ENCODE results near the gene HTRA1. TPM values are rescaled to one million over a fixed set of nuclear protein-coding genes. Genes with fewer than 3 reads are reported as not detected.

Gene HTRA1
- total and polyA plus RNA-seq, 3 experiments from 2014 or later, result 0.13 to 0.56 TPM; not detected in 1

DNA sequence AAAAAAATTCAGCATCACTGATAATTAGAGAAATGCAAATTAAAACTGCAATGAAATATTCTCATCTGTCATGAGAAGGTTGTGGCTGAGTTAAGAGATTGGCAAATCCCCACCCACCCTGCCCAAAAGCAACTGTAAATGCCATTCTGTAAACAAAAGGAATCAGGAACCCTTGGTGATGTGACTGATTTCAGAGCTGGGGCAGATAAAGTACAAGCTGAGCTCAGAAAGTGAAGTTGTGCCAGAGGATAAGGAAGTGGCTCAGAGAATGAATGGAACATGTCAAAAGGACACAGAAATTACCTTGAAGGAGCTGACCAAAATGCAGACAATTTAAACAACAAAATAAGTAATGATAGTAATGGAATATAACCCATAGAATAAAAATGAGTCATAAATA lies 39.6 kb upstream of the HTRA1 start:
- peaks cover 77% of the 10 kb centered on the region for H3K4me1 ChIP-seq (ENCODE audit: insufficient read depth, low read length)
- CTCF ChIA-PET, result no interaction called here

DNA sequence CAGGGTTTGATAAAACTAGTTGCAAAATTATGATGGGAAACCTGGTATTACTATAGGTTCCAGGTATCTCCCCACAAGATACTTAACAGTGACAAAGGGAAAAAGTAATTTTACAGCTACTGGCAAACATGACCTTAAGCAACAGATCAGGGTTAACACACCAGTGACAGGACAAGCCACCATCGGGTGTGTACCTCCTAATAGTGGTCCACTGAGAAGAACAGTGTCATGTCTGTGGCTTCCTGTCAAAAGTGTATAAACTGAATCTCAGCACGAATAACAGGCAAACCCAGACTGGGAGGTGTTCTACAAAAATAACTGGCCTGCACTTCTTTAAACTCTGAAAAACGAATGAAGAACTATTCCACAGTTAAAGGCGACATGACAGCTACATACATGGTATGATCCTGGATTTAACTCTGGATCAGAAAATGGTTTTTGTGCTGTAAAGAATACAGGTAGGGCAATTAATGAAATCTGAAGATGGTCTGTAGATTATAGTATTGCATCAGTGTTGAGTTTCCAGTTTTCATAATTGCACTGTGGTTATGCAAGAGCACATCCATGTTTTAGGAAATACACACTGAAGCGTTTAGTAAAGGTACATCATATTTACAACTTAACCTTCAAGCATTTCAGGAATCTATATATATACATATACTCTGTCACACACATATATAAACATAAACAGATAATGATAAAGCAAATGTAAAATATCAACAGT lies 38.9 kb upstream of the HTRA1 start:
- DNase-seq, result peak in 4 of 5 donors; percentile 1 to 61 (median 22)
- peak overlapping the region in 6 of 7 donors; percentile 29 to 72 (median 61) for H3K4me3 Mint-ChIP-seq
- peaks cover 77 to 88% (median 86%) of the 10 kb centered on the region in 3 donors for H3K4me1 Mint-ChIP-seq

More for the DNA sequence above, 39.6 kb upstream of the HTRA1 start:
- Mint-ChIP-seq H3K4me3 (peak overlapping the region; percentile 10 to 78 (median 61)), H3K9me3 (no peaks in the 10 kb centered on the region), H3K4me1 (peaks cover 77 to 88% (median 86%) of the 10 kb centered on the region in 3 donors), H3K36me3 (peaks cover 10 to 49% (median 16%) of the 10 kb centered on the region in 3 donors), H3K27me3 (no peaks in the 10 kb centered on the region), H3K27ac (peak overlapping the region; percentile 74 to 97 (median 93))
- H3K4me3 ChIP-seq (ENCODE audit: low read length), result no peak overlapping the region
- no peak overlapping the region for H3K27ac ChIP-seq (ENCODE audit: low read depth, low read length)
- no peaks in the 10 kb centered on the region for H3K27me3 ChIP-seq (ENCODE audit: insufficient read depth, low read length, poor library complexity, severe bottlenecking)
- POLR2A ChIA-PET, result interaction anchor here (1.3 kb wide), 1 partner anchor 47 kb away, joined by 7 read pairs; the partner anchor contains the start of gene PLEKHA1
- no peaks in the 10 kb centered on the region for H3K9me3 ChIP-seq (ENCODE audit: low read length)
- H3K36me3 ChIP-seq (ENCODE audit: insufficient read depth, low read length), result no peaks in the 10 kb centered on the region
- DNase-seq, result no peak

DNA sequence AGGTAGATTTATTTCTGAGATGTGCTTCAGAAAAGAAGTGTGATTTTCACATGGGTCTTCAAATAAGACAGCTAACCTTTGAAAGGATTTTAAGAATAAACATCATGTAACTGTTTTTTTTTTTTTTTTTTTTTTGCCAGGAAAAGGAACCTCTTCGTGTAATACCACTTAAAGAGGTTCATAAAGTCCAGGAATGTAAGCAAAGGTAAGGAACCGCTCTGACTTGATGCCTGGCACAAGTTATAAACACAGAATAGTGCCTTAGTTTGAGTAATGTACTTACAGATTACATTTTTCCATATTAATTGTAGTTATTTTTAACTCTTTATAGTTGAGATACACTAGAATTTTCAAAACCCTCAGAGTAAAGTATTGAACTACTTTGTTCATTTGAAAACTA lies 37.3 kb upstream of the HTRA1 start:
- ChIA-PET CTCF (interaction anchor here (1.3 to 2.3 kb wide), 3 partner anchors 10 to 81 kb away, joined by 3 to 6 read pairs (median 6); no protein-coding TSS in a partner anchor), POLR2A (interaction anchor here (0.6 to 0.9 kb wide), 2 partner anchors 50 to 732 kb away, joined by 3 to 4 read pairs; partner anchors contain the start of gene PLEKHA1)

More for the DNA sequence above, 38.9 kb upstream of the HTRA1 start:
- H3K4me3 ChIP-seq (ENCODE audit: low read length), result no peak overlapping the region
- POLR2A ChIA-PET, result interaction anchor here (1.3 kb wide), 1 partner anchor 48 kb away, joined by 7 read pairs; the partner anchor contains the start of gene PLEKHA1
- peak overlapping the region; percentile 47 to 97 (median 90) for H3K27ac Mint-ChIP-seq
- no peaks in the 10 kb centered on the region for H3K27me3 ChIP-seq (ENCODE audit: insufficient read depth, low read length, poor library complexity, severe bottlenecking)
- H3K9me3 Mint-ChIP-seq, result no peaks in the 10 kb centered on the region
- no peaks in the 10 kb centered on the region for H3K36me3 ChIP-seq (ENCODE audit: insufficient read depth, low read length)
- CTCF ChIA-PET, result no interaction called here
- peaks cover 13 to 52% (median 16%) of the 10 kb centered on the region in 3 donors for H3K36me3 Mint-ChIP-seq
- peak overlapping the region; percentile 20 for H3K27ac ChIP-seq (ENCODE audit: low read depth, low read length)
- H3K9me3 ChIP-seq (ENCODE audit: low read length), result no peaks in the 10 kb centered on the region
- H3K4me1 ChIP-seq (ENCODE audit: insufficient read depth, low read length), result peaks cover 78% of the 10 kb centered on the region
- H3K27me3 Mint-ChIP-seq, result no peaks in the 10 kb centered on the region

DNA sequence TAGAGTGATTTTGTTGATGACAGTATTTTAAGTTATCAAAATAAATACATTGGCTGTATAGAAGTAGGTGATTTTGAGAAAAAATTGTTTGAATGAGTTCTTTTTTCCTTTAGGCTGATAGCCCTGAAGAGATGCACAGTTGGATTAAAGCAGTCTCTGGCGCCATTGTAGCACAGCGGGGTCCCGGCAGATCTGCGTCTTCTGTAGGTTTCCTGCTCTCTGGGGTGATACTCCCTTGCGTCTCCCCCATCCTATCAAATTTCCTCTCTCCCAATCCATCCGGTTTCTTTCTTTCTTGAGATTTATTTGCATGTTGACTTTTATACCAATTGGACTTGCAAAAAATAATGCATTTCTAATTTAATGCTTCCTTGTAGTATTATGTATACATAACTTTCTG lies 34.5 kb upstream of the HTRA1 start:
- peaks cover 11 to 59% (median 24%) of the 10 kb centered on the region in 3 donors for H3K36me3 Mint-ChIP-seq
- H3K4me1 ChIP-seq (ENCODE audit: insufficient read depth, low read length), result peaks cover 34% of the 10 kb centered on the region

More for the DNA sequence above, 37.3 kb upstream of the HTRA1 start:
- Histone ChIP-seq H3K36me3 (ENCODE audit: insufficient read depth, low read length) (no peaks in the 10 kb centered on the region), H3K4me1 (ENCODE audit: insufficient read depth, low read length) (peaks cover 62% of the 10 kb centered on the region), H3K9me3 (ENCODE audit: low read length) (no peaks in the 10 kb centered on the region), H3K27ac (ENCODE audit: low read depth, low read length) (no peak overlapping the region), H3K4me3 (ENCODE audit: low read length) (no peak overlapping the region), H3K27me3 (ENCODE audit: insufficient read depth, low read length, poor library complexity, severe bottlenecking) (no peaks in the 10 kb centered on the region)
- Mint-ChIP-seq H3K27ac (peak overlapping the region in 6 of 8 donors; percentile 35 to 97 (median 77)), H3K9me3 (no peaks in the 10 kb centered on the region), H3K27me3 (no peaks in the 10 kb centered on the region), H3K36me3 (peaks cover 8 to 52% (median 12%) of the 10 kb centered on the region in 3 donors), H3K4me1 (peaks cover 68 to 79% (median 75%) of the 10 kb centered on the region in 3 donors), H3K4me3 (peak overlapping the region in 3 of 7 donors; percentile 19 to 59 (median 23))
- no peak for DNase-seq

DNA sequence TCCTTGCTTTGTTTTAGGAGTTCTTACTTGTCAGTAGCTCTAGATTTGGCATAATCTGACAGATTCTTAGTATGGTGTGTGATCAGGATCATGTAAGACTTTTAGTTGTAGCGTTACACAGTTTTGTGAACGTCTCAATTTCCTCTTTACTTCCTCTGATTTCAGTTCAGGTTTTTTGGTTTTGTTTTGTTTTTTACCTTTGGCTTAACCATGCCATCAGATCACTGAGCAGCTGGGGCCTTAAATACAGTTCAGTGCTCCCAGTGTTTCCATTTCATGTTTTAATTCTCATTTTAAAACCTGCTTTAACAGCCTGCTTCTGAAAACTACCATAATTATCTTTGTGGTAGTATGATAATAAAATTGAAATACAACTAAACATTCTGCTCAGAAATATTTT lies 34.1 kb upstream of the HTRA1 start:
- no peaks in the 10 kb centered on the region for H3K9me3 Mint-ChIP-seq

More for the DNA sequence above, 34.5 kb upstream of the HTRA1 start:
- Mint-ChIP-seq H3K27me3 (no peaks in the 10 kb centered on the region), H3K4me3 (peak overlapping the region in 1 of 7 donors; percentile 0), H3K9me3 (no peaks in the 10 kb centered on the region), H3K4me1 (peaks cover 42 to 51% (median 48%) of the 10 kb centered on the region in 3 donors), H3K27ac (peak overlapping the region in 7 of 8 donors; percentile 39 to 67 (median 58))
- DNase-seq, result no peak
- Histone ChIP-seq H3K4me3 (ENCODE audit: low read length) (no peak overlapping the region), H3K27ac (ENCODE audit: low read depth, low read length) (no peak overlapping the region), H3K9me3 (ENCODE audit: low read length) (no peaks in the 10 kb centered on the region), H3K36me3 (ENCODE audit: insufficient read depth, low read length) (no peaks in the 10 kb centered on the region), H3K27me3 (ENCODE audit: insufficient read depth, low read length, poor library complexity, severe bottlenecking) (no peaks in the 10 kb centered on the region)
- POLR2A ChIA-PET, result no interaction called here
- CTCF ChIA-PET, result interaction anchor here (1.0 kb wide), 1 partner anchor 84 kb away, joined by 4 read pairs; no protein-coding TSS in a partner anchor

DNA sequence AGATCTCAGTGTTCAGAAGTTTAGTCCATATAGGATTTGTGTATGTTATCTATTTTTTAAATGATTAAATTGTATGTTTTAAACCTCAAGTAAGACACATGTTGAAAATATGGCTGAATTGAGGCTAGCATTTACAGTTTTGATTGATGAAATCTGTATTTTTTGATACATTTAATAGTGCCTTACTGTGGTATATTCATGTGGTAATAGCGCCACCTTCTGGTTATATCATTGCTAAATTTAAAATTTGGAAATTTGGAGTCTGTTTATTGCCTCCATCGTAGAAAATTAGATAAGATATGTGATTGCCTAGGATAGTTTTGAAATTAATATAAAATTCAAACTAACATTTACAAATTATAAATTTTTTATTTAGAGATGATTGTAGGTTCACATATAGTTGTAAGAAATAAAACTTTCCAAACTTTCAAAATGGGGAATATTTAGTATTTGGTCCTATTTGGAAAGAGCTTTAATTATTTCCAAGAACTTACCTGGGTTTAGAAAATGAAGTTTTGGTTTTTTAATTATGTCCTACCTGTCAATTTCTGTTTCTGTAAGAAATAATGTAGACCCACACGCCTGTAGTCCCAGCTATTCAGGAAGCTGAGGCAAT lies 26.0 kb upstream of the HTRA1 start:
- POLR2A ChIA-PET, result no interaction called here

More for the DNA sequence above, 34.1 kb upstream of the HTRA1 start:
- no peak overlapping the region for H3K27ac ChIP-seq (ENCODE audit: low read depth, low read length)
- no peaks in the 10 kb centered on the region for H3K36me3 ChIP-seq (ENCODE audit: insufficient read depth, low read length)
- Mint-ChIP-seq H3K27me3 (no peaks in the 10 kb centered on the region), H3K4me1 (peaks cover 38 to 47% (median 43%) of the 10 kb centered on the region in 3 donors), H3K27ac (peak overlapping the region; percentile 11 to 67 (median 54)), H3K36me3 (peaks cover 11 to 61% (median 26%) of the 10 kb centered on the region in 3 donors), H3K4me3 (peak overlapping the region in 1 of 7 donors; percentile 0)
- CTCF ChIA-PET, result interaction anchor here (1.0 kb wide), 1 partner anchor 84 kb away, joined by 4 read pairs; no protein-coding TSS in a partner anchor
- no peaks in the 10 kb centered on the region for H3K27me3 ChIP-seq (ENCODE audit: insufficient read depth, low read length, poor library complexity, severe bottlenecking)
- H3K4me3 ChIP-seq (ENCODE audit: low read length), result no peak overlapping the region
- no peaks in the 10 kb centered on the region for H3K9me3 ChIP-seq (ENCODE audit: low read length)
- no peak for DNase-seq
- peaks cover 30% of the 10 kb centered on the region for H3K4me1 ChIP-seq (ENCODE audit: insufficient read depth, low read length)
- POLR2A ChIA-PET, result no interaction called here

DNA sequence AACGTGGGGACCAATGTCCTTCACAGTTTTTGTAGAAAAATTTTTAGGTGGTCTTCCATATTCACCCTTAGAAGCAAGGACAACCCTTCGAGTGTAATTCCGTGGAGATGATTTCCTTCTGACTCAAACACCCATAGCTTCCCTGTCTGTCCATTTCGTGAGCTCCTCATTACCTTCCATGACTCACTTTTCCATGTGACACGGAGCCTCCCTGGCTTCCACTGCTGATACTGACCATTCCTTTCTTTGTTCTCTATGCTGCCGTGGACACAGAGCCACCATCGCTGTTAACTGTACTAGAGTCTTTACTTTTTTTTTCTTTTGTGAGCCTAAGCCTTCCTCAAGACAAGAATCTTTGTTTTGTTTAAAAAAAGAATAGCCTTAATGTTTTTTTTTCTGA lies 19.4 kb upstream of the HTRA1 start:
- POLR2A ChIA-PET, result no interaction called here
- Mint-ChIP-seq H3K27ac (peak overlapping the region in 1 of 8 donors; percentile 18), H3K27me3 (peaks cover 1 to 3% of the 10 kb centered on the region in 2 donors), H3K4me3 (no peak overlapping the region), H3K9me3 (peaks cover 0 to 5% (median 4%) of the 10 kb centered on the region in 5 donors), H3K4me1 (no peaks in the 10 kb centered on the region), H3K36me3 (peaks cover 3 to 7% (median 5%) of the 10 kb centered on the region in 3 donors)
- Histone ChIP-seq H3K9me3 (ENCODE audit: low read length) (no peaks in the 10 kb centered on the region), H3K4me3 (ENCODE audit: low read length) (no peak overlapping the region), H3K27me3 (ENCODE audit: insufficient read depth, low read length, poor library complexity, severe bottlenecking) (no peaks in the 10 kb centered on the region), H3K36me3 (ENCODE audit: insufficient read depth, low read length) (no peaks in the 10 kb centered on the region), H3K27ac (ENCODE audit: low read depth, low read length) (no peak overlapping the region), H3K4me1 (ENCODE audit: insufficient read depth, low read length) (no peaks in the 10 kb centered on the region)
- CTCF ChIA-PET, result interaction anchor here (2.4 kb wide), 1 partner anchor 99 kb away, joined by 10 read pairs; no protein-coding TSS in a partner anchor
- no peak for DNase-seq

More for the DNA sequence above, 26.0 kb upstream of the HTRA1 start:
- CTCF ChIA-PET, result interaction anchor here (0.7 to 4.7 kb wide), 21 partner anchors 11 to 167 kb away, joined by 3 to 85 read pairs (median 4); partner anchors contain the start of gene PLEKHA1
- no peaks in the 10 kb centered on the region for H3K9me3 ChIP-seq (ENCODE audit: low read length)
- peaks cover 0 to 1% of the 10 kb centered on the region in 2 donors for H3K27me3 Mint-ChIP-seq
- no peaks in the 10 kb centered on the region for H3K36me3 ChIP-seq (ENCODE audit: insufficient read depth, low read length)
- no peaks in the 10 kb centered on the region for H3K27me3 ChIP-seq (ENCODE audit: insufficient read depth, low read length, poor library complexity, severe bottlenecking)
- peak overlapping the region in 3 of 8 donors; percentile 54 to 74 (median 61) for H3K27ac Mint-ChIP-seq
- DNase-seq, result peak in 2 of 5 donors; percentile 44 to 49
- no peak overlapping the region for H3K4me3 Mint-ChIP-seq
- H3K9me3 Mint-ChIP-seq, result peaks cover 0 to 3% (median 2%) of the 10 kb centered on the region in 5 donors
- peaks cover 7 to 8% (median 8%) of the 10 kb centered on the region in 3 donors for H3K4me1 Mint-ChIP-seq
- no peak overlapping the region for H3K4me3 ChIP-seq (ENCODE audit: low read length)
- no peak overlapping the region for H3K27ac ChIP-seq (ENCODE audit: low read depth, low read length)
- no peaks in the 10 kb centered on the region for H3K4me1 ChIP-seq (ENCODE audit: insufficient read depth, low read length)
- H3K36me3 Mint-ChIP-seq, result peaks cover 5 to 35% (median 16%) of the 10 kb centered on the region in 3 donors

All from CD8-positive, alpha-beta memory T cell (primary cell).